OCI-LY7 (cell line): ENCODE data around the gene IFI27L1. TPM values are rescaled to one million over a fixed set of nuclear protein-coding genes. Genes with fewer than 3 reads are reported as not detected.

Experiments
- BruUV-seq: library from RNA; stranded (reverse); fragments of 400-500 nt; replicated peaks from 2 replicates; lab custom pipeline; 2021; lab: Mats Ljungman, UMichigan
- CTCF ChIA-PET: fragments of 300-600 bp; sonication (Branson Sonifier 250); formaldehyde crosslinking; loops from one replicate; lab custom pipeline; 2022; ENCODE audit warnings: antibody characterized with exemption; ENCODE audit not compliant: unreplicated experiment; lab: Charles Lee
- POLR2A ChIA-PET: fragments of 300-600 bp; sonication (Branson Sonifier 250); formaldehyde crosslinking; loops from one replicate; lab custom pipeline; 2022; ENCODE audit warnings: antibody characterized with exemption; lab: Charles Lee
- DNase-seq: peaks from one replicate; pipeline ENCODE4 v3.0.0-alpha.2; 2015; ENCODE audit warnings: low spot score
- H2AFZ ChIP-seq: fragments of 200-600 bp; sonication (generic), shearing (Covaris generic); 2 replicates; pipeline ENCODE4 v1.6.1; 2014; ENCODE audit warnings: mild to moderate bottlenecking, antibody characterized with exemption, low read length, moderate library complexity
- H3K27ac ChIP-seq: fragments of 200-600 bp; sonication (generic); 2 replicates; pipeline ENCODE4 v1.5.1; 2014; ENCODE audit warnings: mixed run types, low read depth, mild to moderate bottlenecking, moderate library complexity, low read length, inconsistent platforms; ENCODE audit not compliant: poor library complexity, severe bottlenecking
- H3K36me3 ChIP-seq: fragments of 200-600 bp; sonication (generic); 2 replicates; pipeline ENCODE4 v1.6.1; 2014; ENCODE audit warnings: mild to moderate bottlenecking, antibody characterized with exemption, low read length, moderate library complexity, mixed read lengths; ENCODE audit not compliant: insufficient read depth
- H3K4me1 ChIP-seq: fragments of 200-600 bp; sonication (generic); 2 replicates; pipeline ENCODE4 v1.5.1; 2014; ENCODE audit warnings: mild to moderate bottlenecking, low read length; ENCODE audit not compliant: insufficient read depth, poor library complexity, severe bottlenecking
- H3K4me2 ChIP-seq: fragments of 200-600 bp; sonication (generic); 2 replicates; pipeline ENCODE4 v1.6.1; 2014; ENCODE audit warnings: mild to moderate bottlenecking, low read length
- H3K4me3 ChIP-seq: fragments of 200-600 bp; sonication (generic); 2 replicates; pipeline ENCODE4 v1.5.1; 2014; ENCODE audit warnings: mild to moderate bottlenecking, low read depth, low read length; ENCODE audit not compliant: poor library complexity, severe bottlenecking
- H3K79me2 ChIP-seq: fragments of 200-600 bp; sonication (generic); 2 replicates; pipeline ENCODE4 v1.6.1; 2016; ENCODE audit warnings: low read depth, mild to moderate bottlenecking, low read length, moderate library complexity, mixed read lengths; ENCODE audit not compliant: insufficient read depth
- H3K9me2 ChIP-seq: fragments of 200-600 bp; sonication (generic); 2 replicates; pipeline ENCODE4 v1.6.1; 2016; ENCODE audit warnings: mild to moderate bottlenecking, low read length, mixed read lengths; ENCODE audit not compliant: insufficient read depth
- H3K9me3 ChIP-seq: fragments of 200-600 bp; sonication (generic); 2 replicates; pipeline ENCODE4 v1.6.1; 2014; ENCODE audit warnings: mild to moderate bottlenecking, mixed run types, low read length, mixed read lengths
- H4K20me1 ChIP-seq: fragments of 200-600 bp; sonication (generic); 2 replicates; pipeline ENCODE4 v1.6.1; 2014; ENCODE audit warnings: mild to moderate bottlenecking, antibody characterized with exemption, low read length, moderate library complexity, mixed read lengths; ENCODE audit not compliant: insufficient read depth
- CTCF ChIP-seq: fragments of 200-600 bp; sonication (generic); conservative IDR thresholded peaks from 2 replicates; pipeline ENCODE4 v1.5.1; 2014; ENCODE audit warnings: mild to moderate bottlenecking, antibody characterized with exemption, low read length, moderate library complexity, mixed read lengths
- EZH2phosphoT487 ChIP-seq: fragments of 200-600 bp; sonication (generic); IDR thresholded peaks from 2 replicates; pipeline ENCODE4 v1.6.1; 2018; ENCODE audit warnings: low read depth, borderline replicate concordance, mild to moderate bottlenecking, mixed run types, antibody characterized with exemption, low read length, moderate library complexity, mixed read lengths
- intact Hi-C: fragments of 100-400 bp; cut with micrococcal nuclease; formaldehyde crosslinking; loops from one replicate; pipeline ENCODE4 v1.10.0; 2022; ENCODE audit not compliant: unreplicated experiment
- total RNA-seq, 2 experiments: library from RNA; depleted of rRNA in 1 of 2; stranded (reverse); fragments of >200 nt in 1 of 2; shearing (Covaris generic) in 1 of 2; gene quantifications; 2 replicates each; pipeline ENCODE4 v1.2.3, GENCODE V29; 2014 to 2022

The IFI27L1 gene
- total RNA-seq, 2 experiments from 2014 or later, result 49.0 to 61.5 TPM

GRCh38 chr14:94093418-94093817, 12.3 kb downstream of the IFI27L1 start:
- no peak overlapping the region for H3K27ac ChIP-seq
- TF ChIP-seq CTCF, result no peak
- TF ChIP-seq EZH2phosphoT487, result no peak
- no peak for DNase-seq
- intact Hi-C loops, result no loop called here
- H3K79me2 ChIP-seq, result no peaks in the 10 kb centered on the region
- CTCF ChIA-PET, result no interaction called here
- H3K36me3 ChIP-seq, result peaks cover 5% of the 10 kb centered on the region; the same call in 1 of the 2 replicates
- no peak overlapping the region for H3K4me3 ChIP-seq
- H3K4me1 ChIP-seq, result no peaks in the 10 kb centered on the region
- H4K20me1 ChIP-seq, result no peaks in the 10 kb centered on the region
- POLR2A ChIA-PET, result no interaction called here
- no peaks in the 10 kb centered on the region for H3K9me2 ChIP-seq
- no peak overlapping the region for H3K4me2 ChIP-seq
- no peak overlapping the region for H2AFZ ChIP-seq
- 0 out of 2 replicates have a peak, but pooled peaks cover 3% of the 10 kb centered on the region for H3K9me3 ChIP-seq
- BruUV-seq, result no TSS peak

- Histone ChIP-seq H3K4me3 (no peak overlapping the region), H3K27ac (no peak overlapping the region), H3K9me3 (no peaks in the 10 kb centered on the region), H4K20me1 (no peaks in the 10 kb centered on the region), H3K36me3 (peaks cover 5% of the 10 kb centered on the region; the same call in 1 of the 2 replicates), H3K9me2 (no peaks in the 10 kb centered on the region), H3K4me2 (no peak overlapping the region), H3K4me1 (no peaks in the 10 kb centered on the region), H2AFZ (no peak overlapping the region), H3K79me2 (no peaks in the 10 kb centered on the region)
- BruUV-seq, result no TSS peak
- no peak for DNase-seq
- TF ChIP-seq CTCF (no peak), EZH2phosphoT487 (no peak)
- CTCF ChIA-PET, result no interaction called here
- intact Hi-C loops, result no loop called here
- POLR2A ChIA-PET, result interaction anchor here (0.5 kb wide), 2 partner anchors 9 to 213 kb away, joined by 3 read pairs; no protein-coding TSS in a partner anchor
Observed at GRCh38 chr14:94097091-94097490, 16.0 kb downstream of the IFI27L1 start.

GRCh38 chr14:94098326-94098992, 17.3 kb downstream of the IFI27L1 start:
- no peak overlapping the region for H3K27ac ChIP-seq
- intact Hi-C loops, result no loop called here
- no peak overlapping the region for H3K4me3 ChIP-seq
- no peak overlapping the region for H3K4me2 ChIP-seq
- no TSS peak for BruUV-seq
- peaks cover 5% of the 10 kb centered on the region; the same call in 1 of the 2 replicates for H3K36me3 ChIP-seq
- DNase-seq, result no peak
- no peaks in the 10 kb centered on the region for H3K9me2 ChIP-seq
- CTCF ChIA-PET, result no interaction called here
- H3K9me3 ChIP-seq, result no peaks in the 10 kb centered on the region
- POLR2A ChIA-PET, result interaction anchor here (0.6 to 1.7 kb wide), 5 partner anchors 17 to 1338 kb away, joined by 3 to 9 read pairs (median 3); partner anchors contain the start of genes DDX24 and IFI27L1
- H3K4me1 ChIP-seq, result no peaks in the 10 kb centered on the region
- no peaks in the 10 kb centered on the region for H3K79me2 ChIP-seq
- H4K20me1 ChIP-seq, result no peaks in the 10 kb centered on the region
- TF ChIP-seq CTCF (no peak), EZH2phosphoT487 (no peak)
- no peak overlapping the region for H2AFZ ChIP-seq
